GM12865 (cell line): ENCODE results near the gene TMX3.
A peak's percentile ranks its signal among the peaks of the same experiment; 100 is the strongest.

ENCODE experiments used
- DNase-seq: peaks from one replicate; pipeline ENCODE4 v3.0.0; 2010; ENCODE audit warnings: low read depth
- H3K4me3 ChIP-seq: 2 replicates; pipeline ENCODE4 v1.5.1; 2011; ENCODE audit warnings: mild to moderate bottlenecking, low read depth, low read length, control low read depth
- CTCF ChIP-seq: IDR thresholded peaks from 2 replicates; pipeline ENCODE4 v1.5.1; 2011; ENCODE audit warnings: low read length, control low read depth, low read depth, inconsistent platforms; ENCODE audit not compliant: insufficient read depth; ENCODE audit errors: missing control alignments

The TMX3 gene

GRCh38 chr18:68714712-68715496 is at the start of gene TMX3:
Gene TMX3, minus strand, starts transcription at chr18:68715108. Its CDS starts 127 bp downstream, at chr18:68714981.
- peak; percentile 96 for DNase-seq
- TF ChIP-seq CTCF, result no peak
- peak within 1 kb of the TSS; percentile 84 for H3K4me3 ChIP-seq

- no peak for TF ChIP-seq CTCF
- DNase-seq, result no peak
- no peak overlapping the region for H3K4me3 ChIP-seq
These were observed 49.1 kb upstream of the TMX3 start for GRCh38 chr18:68764016-68764415.

GRCh38 chr18:68763083-68763482 is 48.2 kb upstream of the TMX3 start:
- TF ChIP-seq CTCF, result no peak
- DNase-seq, result no peak
- no peak overlapping the region for H3K4me3 ChIP-seq

DNA sequence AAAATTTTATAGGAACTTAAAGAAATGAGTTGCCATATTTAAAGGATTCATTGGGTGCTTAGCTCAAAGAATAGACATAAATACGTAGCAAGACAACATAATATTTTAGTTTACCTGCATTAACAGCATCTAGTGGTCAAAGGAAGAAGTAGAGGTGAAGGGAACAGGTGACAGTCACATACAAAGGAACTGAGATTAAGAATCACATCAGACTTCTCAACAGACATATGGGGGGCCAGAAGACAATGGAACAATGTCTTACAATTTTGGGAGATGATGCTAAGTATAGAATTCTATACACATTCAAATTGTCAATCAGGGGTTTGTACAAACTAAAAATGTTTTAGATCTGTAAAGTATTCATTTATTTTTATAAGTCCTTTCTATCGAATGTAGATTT is 44.4 kb upstream of the TMX3 start:
- no peak overlapping the region for H3K4me3 ChIP-seq
- no peak for TF ChIP-seq CTCF
- DNase-seq, result no peak

DNA sequence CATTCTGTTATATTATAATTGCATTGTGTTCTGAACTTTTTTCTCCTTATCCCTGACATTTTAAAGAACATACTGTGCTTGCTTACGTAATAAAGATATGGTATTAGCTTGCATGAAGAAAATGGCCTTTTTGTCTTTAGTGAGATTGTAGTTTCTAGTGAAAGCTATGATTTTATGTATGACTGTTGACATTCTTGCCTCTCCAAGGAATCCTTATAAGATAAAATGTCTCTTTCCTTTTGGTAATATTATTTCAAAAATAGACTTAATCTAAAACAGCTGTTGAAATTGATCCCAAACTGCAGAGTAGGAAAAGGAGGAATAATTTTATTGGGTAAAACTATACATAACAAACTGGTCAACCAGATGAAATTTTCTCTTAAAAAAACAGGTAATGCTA is 42.2 kb upstream of the TMX3 start:
- H3K4me3 ChIP-seq, result no peak overlapping the region
- TF ChIP-seq CTCF, result no peak
- no peak for DNase-seq

DNA sequence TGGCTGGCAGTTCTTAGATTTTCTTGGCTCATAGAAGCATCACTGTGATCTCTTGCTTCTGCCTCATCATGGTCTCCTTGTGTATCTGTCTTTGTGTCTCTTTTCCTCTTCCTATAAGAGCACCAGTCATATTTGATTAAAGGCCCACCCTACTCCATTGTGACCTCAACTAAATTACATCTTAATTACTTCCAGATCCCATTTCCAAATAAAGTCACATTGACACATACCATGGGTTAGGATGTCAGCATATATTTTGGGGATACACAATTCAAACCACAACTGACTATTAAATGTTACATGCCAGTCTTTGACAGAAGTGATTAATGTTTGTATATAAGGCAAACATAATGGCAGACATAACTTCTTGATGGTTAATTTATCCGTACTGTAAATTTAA is 27.3 kb upstream of the TMX3 start:
- no peak overlapping the region for H3K4me3 ChIP-seq
- no peak for TF ChIP-seq CTCF
- no peak for DNase-seq

DNA sequence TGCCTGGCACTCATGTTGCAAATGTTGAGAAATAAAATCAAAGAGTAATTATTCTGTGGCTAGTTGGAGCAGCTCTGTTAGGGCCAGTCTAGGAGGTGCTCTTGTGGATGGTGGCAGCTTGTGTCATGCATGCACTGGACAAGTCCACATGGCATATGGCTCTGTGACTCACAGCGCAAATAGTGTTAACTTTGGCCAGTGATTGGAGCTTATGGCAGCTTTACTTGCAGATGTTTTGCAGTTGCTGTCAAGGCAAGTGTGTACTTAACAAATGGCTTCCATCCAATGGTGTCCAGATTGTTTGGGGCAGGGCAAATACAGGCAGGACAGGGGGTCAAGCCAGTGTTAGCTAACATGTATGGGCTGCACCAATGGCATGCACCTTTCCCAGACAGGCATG is 26.1 kb upstream of the TMX3 start:
- TF ChIP-seq CTCF, result no peak
- no peak overlapping the region for H3K4me3 ChIP-seq
- DNase-seq, result no peak
